GM12875 (cell line): ENCODE data around the gene HS3ST2.

ENCODE experiments used
- H3K4me3 ChIP-seq: one replicate; pipeline ENCODE4 v1.5.1; 2011; ENCODE audit warnings: low read depth, low read length, control low read depth
- TF ChIP-seq, protein P1 (sequence below): IDR thresholded peaks from 2 replicates; pipeline ENCODE4 v1.5.1; 2011; ENCODE audit warnings: low read depth, mild to moderate bottlenecking, control low read depth, inconsistent platforms, low read length, moderate library complexity, borderline replicate concordance; ENCODE audit not compliant: insufficient read depth

The HS3ST2 gene

DNA sequence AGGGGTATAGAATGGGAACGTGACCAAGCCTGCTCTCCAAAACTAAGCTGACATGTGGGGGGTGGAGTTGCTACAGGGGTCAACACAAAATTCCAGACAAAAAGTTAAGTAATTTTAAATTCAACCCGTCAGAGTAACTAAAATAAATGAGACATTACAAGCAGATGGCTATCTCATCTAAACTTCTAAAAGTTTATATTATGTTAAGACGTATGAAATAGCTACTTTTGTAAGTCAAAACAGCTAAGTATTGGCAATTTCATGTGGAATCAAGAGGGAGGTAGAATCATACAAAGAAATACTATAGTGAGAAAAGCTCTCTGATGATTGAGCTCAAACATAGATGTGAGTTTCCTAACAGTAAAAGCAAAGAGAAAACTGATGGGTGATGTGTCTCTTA is 113.3 kb downstream of the HS3ST2 start:
- TF ChIP-seq, protein P1, sequence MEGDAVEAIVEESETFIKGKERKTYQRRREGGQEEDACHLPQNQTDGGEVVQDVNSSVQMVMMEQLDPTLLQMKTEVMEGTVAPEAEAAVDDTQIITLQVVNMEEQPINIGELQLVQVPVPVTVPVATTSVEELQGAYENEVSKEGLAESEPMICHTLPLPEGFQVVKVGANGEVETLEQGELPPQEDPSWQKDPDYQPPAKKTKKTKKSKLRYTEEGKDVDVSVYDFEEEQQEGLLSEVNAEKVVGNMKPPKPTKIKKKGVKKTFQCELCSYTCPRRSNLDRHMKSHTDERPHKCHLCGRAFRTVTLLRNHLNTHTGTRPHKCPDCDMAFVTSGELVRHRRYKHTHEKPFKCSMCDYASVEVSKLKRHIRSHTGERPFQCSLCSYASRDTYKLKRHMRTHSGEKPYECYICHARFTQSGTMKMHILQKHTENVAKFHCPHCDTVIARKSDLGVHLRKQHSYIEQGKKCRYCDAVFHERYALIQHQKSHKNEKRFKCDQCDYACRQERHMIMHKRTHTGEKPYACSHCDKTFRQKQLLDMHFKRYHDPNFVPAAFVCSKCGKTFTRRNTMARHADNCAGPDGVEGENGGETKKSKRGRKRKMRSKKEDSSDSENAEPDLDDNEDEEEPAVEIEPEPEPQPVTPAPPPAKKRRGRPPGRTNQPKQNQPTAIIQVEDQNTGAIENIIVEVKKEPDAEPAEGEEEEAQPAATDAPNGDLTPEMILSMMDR: no peak
- no peak overlapping the region for H3K4me3 ChIP-seq

DNA sequence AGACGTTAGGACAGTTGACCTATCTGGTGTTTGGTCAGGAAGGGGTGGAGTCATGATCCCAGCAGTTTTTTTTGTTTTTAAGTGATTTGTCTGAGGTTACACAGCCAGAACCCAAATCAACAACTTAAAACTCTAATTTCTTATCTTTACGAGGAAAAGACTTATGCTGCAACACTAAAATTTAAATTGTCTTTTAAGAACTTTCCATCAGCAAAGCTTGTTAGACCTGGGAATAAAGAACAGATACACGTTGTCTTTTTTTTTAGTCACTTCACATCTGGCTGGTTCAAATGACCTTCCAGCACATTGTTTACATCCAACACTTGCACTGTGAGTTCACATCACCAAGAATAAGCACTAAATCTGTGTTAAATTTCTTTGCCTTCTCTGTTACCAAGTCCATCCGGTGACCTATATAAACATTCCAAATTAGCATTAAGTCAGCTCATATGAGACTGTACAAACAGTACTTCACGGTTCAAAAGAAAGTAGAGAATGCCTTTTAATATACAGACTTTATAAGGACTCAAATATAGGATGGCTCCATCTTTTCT is 115.0 kb downstream of the HS3ST2 start:
- TF ChIP-seq, protein P1: no peak
- H3K4me3 ChIP-seq: no peak overlapping the region

DNA sequence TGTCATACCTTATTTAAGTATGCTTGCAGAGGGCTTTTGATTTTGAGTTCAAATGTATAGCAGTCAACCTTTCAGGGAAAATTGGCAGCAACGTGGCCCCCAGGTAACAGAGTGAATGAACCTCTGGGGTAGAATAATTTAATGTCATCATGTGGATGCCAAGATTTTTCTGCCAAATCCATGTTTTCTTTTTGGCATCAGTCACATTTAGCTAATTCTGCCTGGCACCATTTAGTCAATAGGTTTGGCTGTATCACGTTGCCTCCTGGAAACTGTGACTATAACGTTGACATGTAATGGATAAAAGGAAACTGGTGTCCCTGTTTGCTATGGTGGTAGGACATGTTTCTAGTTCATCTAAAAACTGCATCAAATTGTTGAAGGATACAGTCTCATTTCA is 115.5 kb downstream of the HS3ST2 start:
- TF ChIP-seq, protein P1: no peak
- no peak overlapping the region for H3K4me3 ChIP-seq

DNA sequence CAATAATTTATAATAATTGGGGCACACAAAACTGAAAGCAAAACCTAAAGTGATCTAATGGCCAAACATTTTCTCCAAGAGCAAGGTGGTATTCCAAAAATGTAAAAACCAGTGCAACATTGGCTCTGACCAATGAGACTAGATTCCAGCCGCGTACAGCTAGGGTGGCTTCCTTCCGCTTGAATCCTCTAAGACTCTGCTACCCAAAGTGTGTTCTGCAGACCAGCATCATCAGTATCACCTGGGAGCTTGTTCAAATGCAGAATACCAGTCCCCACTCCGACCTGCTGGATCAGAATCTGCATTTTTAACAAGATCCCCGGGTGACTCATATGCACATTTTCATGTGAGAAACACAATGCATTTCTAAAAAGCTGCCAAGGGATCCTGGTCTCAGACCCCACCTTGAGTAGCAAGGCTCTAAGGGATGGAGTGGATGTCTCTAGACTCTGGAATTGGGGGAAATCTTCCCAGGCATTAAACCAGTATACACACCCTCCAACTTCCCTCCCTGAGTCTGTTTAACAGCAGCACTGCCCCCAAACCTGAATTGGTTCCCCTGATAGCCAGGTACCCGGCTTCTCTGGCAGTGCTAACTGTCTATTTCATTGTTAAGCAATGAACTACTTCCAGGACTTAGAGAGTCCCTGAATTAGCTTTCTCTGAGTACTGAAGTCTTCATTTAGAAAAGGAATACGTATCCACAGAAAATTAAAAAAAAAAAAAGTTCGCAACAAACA is 118.2 kb downstream of the HS3ST2 start:
- TF ChIP-seq, protein P1: no peak
- H3K4me3 ChIP-seq: no peak overlapping the region

DNA sequence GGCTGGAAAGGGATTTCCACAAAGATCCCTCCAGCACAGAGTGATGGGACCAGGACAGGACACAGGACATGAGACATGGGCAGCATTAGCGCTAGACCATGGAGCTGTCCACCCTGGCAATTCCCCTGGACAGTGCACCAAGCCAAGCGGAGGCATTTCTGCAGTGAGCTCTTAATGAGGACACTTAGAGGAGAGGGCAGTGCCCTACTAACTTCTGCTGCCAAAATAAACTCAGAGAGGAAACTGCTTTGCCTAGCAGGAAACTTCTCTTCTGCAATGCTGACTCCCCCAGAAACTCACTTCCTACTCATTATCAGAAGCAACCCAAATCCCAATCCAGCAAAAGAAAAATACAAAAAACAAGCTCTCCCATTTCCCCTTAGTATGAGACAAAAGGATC is 119.2 kb downstream of the HS3ST2 start:
- H3K4me3 ChIP-seq: no peak overlapping the region
- TF ChIP-seq, protein P1: no peak

DNA sequence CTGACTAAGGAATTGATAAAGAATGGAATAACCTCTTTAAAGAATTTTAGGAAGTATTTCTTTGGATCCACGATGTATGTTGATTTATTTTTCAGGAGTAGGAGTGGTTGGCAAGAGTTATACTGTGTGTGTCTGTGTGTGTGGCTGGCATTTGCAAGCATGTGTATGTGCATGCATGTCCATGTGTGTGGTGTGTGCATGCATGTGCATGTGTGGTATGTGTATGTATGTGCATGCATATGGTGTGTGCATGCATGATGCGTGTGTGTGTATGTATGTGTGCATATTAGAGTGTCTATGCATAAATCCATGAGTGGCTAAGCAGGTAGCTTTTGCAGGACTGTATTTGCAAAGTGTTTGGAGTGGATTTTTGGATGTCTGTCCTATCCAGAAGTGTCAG is 120.8 kb downstream of the HS3ST2 start:
- H3K4me3 ChIP-seq: no peak overlapping the region
- TF ChIP-seq, protein P1: no peak

DNA sequence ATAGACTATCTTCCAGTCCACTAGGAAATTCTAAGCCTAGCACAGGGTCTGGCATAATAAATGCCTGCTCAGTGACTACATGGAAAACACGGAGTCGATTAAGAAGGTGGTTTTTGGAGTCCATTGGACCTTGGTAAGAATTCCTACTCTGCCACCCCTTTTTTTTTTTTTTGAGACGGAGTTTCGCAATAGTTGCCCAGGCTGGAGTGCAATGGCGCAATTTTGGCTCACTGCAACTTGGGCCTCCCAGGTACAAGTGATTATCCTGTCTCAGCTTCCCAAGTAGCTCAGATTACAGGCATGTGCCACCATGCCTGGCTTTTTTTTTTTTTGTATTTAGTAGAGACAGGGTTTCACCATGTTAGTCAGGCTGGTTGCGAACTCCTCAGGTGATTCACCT is 123.2 kb downstream of the HS3ST2 start:
- no peak overlapping the region for H3K4me3 ChIP-seq

More for the DNA sequence above, 123.2 kb downstream of the HS3ST2 start:
- TF ChIP-seq, protein P1: no peak
